ENCODE results near the gene DEGS2.

DNA sequence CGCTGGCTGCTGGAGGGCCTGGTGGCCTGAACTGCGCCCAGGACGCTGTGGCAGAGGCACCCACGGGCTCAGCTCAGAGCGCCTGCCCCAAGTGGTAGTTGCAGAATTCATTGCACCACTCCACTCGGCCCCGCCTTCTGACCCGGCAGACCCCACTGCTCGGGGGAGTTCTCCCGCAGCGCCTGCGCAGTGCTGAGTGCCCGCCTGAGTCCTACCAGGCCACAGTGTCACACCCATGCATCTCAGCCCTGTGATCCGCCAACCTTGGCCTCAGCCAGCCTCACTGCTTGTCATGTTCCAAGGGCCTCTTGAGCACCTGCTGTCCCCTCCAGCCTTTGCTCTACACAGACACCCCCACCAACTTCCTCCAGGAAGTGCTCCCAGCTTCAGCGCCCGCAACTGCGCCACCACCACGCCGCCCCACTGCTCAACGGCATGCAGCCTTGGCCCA lies 12.2 kb downstream of the DEGS2 start:
- TF ChIP-seq CTCF (conservative IDR thresholded peaks at IDR 0.05; ENCODE audit: low read depth, low read length) (no peak), EZH2 (IDR thresholded peaks at IDR 0.05; ENCODE audit: low read length, unreplicated experiment) (no peak)

Data from PC-3 (cell line).